OCI-LY7 (cell line): ENCODE data around the gene STIM2.

ENCODE experiments used
- EZH2phosphoT487 ChIP-seq: fragments of 200-600 bp; sonication (generic); IDR thresholded peaks from 2 replicates; pipeline ENCODE4 v1.6.1; 2018; ENCODE audit warnings: low read depth, borderline replicate concordance, mild to moderate bottlenecking, mixed run types, antibody characterized with exemption, low read length, moderate library complexity, mixed read lengths
- TF ChIP-seq, protein P1 (sequence below): fragments of 200-600 bp; sonication (generic); conservative IDR thresholded peaks from 2 replicates; pipeline ENCODE4 v1.5.1; 2014; ENCODE audit warnings: mild to moderate bottlenecking, antibody characterized with exemption, low read length, moderate library complexity, mixed read lengths

DNA sequence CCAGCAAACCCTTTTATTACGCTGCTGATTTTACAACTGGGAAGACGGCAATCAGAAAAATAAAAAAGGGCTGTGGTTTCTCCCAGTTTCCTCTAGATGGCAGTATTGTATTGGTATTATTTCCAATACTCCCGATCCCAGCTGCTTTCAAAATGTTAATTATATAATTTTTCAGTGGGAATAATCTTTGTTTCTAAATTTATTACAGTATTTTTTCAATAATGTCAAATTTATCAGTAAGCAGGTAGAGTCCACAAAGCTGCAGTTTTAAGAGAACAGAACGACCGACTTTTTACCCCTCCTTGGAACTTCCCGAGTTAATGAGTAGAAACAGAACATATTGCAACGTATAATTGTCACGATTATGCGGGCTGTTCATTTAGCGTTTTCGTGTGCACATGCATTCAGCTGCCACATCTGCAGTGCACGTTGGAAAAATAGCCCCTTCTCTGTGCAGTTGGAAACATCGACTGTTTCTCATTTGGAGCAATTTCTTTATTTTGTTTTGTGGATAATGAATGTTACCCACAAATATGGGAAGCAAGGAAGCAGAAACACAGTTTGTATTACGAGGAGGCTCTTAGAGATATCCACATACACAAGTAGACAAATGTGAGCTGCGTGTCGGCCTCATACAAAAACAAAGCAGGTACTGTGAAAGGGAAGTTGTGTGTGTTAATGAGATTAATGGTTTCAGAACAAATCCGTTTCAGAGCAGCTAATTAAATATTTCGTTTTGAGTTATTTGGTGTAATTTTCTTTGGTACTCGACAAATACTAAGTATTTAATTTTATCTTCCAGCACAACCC lies 188.0 kb downstream of the STIM2 start:
- TF ChIP-seq, protein P1, sequence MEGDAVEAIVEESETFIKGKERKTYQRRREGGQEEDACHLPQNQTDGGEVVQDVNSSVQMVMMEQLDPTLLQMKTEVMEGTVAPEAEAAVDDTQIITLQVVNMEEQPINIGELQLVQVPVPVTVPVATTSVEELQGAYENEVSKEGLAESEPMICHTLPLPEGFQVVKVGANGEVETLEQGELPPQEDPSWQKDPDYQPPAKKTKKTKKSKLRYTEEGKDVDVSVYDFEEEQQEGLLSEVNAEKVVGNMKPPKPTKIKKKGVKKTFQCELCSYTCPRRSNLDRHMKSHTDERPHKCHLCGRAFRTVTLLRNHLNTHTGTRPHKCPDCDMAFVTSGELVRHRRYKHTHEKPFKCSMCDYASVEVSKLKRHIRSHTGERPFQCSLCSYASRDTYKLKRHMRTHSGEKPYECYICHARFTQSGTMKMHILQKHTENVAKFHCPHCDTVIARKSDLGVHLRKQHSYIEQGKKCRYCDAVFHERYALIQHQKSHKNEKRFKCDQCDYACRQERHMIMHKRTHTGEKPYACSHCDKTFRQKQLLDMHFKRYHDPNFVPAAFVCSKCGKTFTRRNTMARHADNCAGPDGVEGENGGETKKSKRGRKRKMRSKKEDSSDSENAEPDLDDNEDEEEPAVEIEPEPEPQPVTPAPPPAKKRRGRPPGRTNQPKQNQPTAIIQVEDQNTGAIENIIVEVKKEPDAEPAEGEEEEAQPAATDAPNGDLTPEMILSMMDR, result peak; percentile 97
- no peak for TF ChIP-seq EZH2phosphoT487
